Stimulated activated CD4-positive, alpha-beta T cell treated with anti-CD3 and anti-CD28 coated beads, Interleukin-15, amount 100 ng/mL, for 1 hour (primary cell): ENCODE results near the gene DOP1B.
"Not testable (repeated sequence)": the region's sequence is repeated elsewhere in the genome, so short reads cannot be mapped to it uniquely, and the experiment has no call there.

Source experiments
- DNase-seq, 2 donors: peaks; one replicate each; pipeline ENCODE4 v3.0.0-alpha.2; 2020; ENCODE audit warnings: low read depth in 1 of 2, low spot score in 1 of 2

The DOP1B gene, protein sequence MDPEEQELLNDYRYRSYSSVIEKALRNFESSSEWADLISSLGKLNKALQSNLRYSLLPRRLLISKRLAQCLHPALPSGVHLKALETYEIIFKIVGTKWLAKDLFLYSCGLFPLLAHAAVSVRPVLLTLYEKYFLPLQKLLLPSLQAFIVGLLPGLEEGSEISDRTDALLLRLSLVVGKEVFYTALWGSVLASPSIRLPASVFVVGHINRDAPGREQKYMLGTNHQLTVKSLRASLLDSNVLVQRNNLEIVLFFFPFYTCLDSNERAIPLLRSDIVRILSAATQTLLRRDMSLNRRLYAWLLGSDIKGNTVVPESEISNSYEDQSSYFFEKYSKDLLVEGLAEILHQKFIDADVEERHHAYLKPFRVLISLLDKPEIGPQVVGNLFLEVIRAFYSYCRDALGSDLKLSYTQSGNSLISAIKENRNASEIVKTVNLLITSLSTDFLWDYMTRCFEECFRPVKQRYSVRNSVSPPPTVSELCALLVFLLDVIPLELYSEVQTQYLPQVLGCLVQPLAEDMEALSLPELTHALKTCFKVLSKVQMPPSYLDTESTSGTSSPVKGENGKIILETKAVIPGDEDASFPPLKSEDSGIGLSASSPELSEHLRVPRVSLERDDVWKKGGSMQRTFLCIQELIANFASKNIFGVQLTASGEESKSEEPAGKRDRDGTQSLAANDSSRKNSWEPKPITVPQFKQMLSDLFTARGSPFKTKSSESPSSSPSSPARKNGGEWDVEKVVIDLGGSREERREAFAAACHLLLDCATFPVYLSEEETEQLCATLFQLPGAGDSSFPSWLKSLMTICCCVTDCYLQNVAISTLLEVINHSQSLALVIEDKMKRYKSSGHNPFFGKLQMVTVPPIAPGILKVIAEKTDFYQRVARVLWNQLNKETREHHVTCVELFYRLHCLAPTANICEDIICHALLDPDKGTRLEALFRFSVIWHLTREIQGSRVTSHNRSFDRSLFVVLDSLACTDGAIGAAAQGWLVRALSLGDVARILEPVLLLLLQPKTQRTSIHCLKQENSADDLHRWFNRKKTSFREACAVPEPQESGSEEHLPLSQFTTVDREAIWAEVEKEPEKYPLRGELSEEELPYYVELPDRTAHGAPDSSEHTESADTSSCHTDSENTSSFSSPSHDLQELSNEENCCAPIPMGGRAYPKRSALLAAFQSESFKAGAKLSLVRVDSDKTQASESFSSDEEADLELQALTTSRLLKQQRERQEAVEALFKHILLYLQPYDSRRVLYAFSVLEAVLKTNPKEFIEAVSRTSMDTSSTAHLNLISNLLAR (N-terminal part only)

DNA sequence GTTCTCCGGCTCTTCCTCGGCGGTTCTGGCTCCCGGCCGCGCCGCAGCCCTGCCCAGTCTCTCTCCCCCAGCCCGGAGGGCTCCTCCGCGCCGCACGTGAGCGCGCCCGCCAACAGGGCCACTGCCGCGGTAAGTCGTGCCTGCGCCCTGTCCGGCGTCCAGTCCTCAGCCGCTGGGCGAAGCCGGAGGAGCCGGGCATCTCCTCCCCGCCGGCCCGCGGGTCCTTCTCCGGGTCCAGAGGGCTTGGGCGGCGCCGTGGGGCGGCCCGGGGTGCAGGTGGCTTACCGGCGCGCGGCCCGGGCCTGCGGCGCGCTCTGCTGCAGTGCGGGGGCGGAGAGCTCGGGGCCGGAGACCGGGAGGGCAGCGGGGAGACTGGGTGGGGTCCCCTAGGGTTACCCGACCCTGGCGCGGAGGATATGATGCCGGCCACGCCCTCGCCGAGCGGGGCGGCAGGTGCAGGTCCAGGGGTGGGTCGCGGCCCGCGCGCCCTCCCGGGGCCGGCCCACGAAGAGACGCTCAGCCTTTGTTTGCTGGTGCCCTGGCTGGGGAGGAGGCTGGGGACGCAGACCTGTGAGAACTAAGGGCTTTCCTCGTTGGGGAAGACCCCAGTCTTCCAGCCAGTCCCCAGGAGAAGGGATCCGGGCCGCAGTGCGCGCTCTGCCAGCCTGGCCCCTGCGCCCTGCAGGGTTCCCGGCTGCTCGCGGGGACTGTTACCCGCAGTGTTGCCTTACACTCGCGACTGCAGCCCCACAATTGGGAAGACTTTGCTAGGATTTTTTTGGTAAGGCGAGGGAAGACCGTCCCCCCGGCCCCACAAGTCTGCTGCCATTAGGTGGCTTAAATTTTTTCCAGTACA is at the start of gene DOP1B:
Gene DOP1B (plus strand): TSS at position 10 of the 856 bp plus-strand sequence. CDS start 7,910 bp downstream, outside the sequence.
- DNase-seq, result peak in 1 of 2 donors; percentile 18

DNA sequence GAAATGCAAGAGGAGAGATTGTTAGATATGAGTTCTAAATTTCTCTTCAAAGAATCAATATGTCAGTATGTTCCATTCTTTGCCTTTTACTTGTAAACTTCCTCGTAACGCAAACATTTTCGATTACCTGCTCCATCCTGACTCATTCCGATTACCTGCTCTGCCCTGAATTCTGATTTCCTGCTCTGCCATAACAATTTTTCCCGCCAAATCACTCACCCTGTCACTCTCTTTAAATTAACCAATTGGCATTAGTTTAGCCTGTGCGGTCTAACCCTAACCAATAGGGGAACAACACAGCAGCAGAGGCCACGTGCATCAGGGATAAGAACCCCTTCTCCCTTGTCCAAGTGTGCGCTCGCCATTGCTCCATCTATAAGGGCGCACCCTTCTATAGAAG is 46.8 kb upstream of the DOP1B start:
- DNase-seq, result no peak

DNA sequence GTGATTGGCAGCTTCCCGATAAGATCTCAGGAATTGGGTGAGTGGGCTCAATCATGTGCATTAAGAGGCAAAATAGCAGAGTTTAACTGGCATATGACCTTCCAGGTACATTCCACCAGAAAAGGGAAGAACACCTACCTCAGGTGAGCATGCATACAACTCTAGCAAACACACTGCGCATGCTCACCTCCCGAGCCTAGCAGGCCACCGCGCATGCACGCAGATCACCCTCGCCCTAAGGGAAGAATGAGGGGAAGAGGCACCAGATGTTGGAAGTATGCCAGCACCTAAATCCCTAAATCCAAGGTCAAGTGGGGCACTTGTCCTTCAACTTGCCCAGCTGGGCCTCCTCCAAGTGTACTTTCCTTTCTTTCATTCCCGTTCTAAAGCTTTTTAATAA is 45.4 kb upstream of the DOP1B start:
- DNase-seq, result no peak

DNA sequence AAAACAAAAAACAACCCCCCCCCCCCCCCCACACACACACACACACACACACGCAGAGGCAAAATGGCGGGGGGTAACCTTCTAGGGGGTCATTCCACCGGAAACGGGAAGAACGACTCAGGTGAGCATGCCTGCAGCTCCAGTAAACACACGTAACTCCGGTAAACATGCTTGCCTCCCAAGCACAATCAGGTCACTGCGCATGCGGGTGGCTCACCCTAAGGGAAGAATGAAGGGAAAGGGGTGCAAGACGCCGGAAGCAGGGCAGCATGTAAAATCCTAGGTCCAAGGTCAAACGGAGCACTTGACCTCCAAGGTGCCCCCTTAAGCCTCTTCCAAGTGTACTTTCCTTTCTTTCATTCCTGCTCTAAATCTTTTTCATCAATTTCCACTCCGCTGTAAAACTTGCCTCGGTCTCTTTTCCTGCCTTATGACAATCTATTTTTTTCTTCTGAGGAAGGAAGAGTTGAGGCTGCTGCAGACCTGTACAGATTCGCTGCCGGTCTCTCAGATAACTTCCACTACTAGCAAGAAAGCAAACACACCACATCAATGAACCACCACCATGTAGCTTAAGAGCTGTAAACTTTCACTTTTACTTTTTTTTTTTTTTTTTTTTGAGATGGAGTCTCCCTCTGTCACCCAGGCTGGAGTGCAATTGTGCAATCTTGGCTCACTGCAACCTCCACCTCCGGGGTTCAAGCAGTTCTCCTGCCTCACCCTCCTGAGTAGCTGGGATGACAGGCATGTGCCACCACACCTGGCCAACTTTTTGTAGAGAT is 42.8 kb upstream of the DOP1B start:
- peak in 1 of 2 donors; percentile 22 for DNase-seq

DNA sequence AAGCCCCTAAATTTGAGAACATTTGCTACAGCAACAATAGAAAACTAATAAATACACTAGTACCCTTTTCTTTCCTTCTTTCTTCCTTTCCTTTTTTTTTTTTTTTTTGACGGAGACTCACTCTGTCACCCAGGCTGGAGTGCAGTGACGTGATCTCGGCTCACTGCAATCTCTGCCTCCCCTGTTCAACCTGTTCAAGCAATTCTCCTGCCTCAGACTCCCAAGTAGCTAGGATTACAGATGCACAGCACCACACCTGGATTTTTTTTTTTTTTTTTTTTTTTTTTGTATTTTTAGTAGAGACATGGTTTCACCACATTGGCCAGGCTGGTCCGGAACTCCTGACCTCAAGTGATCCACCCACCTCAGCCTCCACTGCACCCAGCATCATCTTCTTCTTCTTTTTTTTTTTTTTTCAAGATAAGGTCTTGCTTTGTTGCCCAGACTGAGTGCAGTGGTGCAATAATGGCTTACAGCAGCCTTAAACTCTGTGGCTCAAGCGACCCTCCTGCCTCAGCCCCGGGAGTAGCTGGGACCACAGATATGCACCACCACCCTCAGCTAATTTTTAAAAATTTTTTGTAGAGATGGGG is 41.4 kb upstream of the DOP1B start:
- no peak for DNase-seq

DNA sequence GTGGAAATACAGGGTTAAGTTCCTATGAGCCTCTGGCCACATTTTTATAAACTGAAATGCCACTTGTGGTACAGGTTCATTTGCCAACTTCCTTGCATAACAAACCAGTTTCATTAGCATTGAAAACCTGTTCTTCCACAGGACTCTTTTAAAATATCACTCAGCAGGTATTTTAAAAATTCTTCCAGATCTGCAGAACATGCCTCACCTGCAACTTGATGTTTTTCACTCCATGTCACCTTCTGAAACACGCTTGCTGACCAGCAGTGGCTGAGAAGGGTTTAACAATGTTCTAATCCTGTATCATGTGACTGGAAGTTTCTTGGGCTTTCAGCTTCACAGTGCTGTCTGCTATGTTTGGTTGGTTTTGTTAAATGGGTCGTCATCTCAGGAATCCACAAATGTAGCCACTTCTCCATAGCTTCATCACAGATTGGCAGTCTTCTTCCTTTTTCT is 39.3 kb upstream of the DOP1B start:
- no peak for DNase-seq

DNA sequence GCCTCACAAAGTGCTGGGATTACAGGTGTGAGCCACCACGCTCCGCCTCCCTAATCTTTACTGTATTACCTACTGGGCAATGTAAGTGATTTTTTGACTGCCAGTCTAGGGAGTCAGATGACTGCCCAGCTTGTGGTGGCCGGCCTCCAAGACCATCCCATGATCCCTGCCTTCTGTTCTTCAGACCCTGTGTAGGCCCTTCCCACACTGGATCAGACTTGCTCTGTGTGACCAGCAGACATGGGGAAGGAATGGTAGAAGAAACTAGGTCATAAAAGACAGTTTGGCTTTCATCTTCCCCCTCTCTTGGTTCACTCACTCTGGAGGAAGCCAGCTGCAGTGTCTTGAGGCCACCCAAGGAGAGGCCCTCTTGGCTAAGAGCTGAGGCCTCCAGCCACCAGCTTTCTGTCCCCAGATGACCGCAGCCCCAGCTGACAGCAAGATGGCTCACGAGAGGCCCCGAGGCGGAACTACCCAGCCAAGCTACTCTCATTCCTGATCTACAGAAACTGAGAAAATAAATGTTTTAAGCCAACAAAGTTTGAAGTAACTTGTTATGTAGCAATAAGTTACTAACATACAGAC is 36.2 kb upstream of the DOP1B start:
- no peak for DNase-seq

DNA sequence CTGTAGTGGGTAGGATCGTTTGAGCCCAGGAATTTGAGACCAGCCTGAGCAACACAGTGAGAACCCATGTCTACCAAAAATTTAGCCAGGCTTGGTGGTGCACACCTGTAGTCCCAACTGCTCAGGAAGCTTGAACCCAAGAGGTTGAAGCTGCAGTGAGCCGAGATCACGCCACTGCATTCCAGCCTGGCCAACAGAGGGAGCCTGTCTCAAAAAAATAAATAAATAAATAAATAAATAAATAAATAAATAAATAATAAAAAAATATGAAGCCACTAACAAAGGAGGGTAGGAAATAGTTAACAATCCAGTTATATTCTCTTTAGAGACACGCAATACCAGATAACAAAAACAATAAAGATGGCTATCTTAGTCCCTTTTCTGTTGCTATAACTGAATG is 33.6 kb upstream of the DOP1B start:
- DNase-seq, result no peak

DNA sequence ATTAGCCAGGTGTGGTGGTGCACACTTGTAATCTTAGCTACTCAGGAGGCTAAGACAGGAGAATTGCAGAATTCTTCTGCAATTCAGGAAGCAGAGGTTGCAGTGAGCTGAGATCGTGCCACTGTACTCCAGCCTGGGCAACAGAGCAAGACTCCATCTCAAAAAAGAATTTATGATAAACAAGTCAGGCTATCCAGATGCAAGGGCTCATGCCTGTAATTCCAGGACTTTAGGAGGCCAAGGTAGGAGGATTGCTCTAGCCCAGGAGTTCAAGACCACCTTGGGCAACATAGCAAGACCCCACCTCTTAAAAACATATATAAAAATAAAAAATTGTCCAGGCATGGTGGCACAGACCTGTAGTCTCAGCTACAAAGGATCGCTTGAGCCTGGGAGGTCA is 32.2 kb upstream of the DOP1B start:
- DNase-seq, result no peak

DNA sequence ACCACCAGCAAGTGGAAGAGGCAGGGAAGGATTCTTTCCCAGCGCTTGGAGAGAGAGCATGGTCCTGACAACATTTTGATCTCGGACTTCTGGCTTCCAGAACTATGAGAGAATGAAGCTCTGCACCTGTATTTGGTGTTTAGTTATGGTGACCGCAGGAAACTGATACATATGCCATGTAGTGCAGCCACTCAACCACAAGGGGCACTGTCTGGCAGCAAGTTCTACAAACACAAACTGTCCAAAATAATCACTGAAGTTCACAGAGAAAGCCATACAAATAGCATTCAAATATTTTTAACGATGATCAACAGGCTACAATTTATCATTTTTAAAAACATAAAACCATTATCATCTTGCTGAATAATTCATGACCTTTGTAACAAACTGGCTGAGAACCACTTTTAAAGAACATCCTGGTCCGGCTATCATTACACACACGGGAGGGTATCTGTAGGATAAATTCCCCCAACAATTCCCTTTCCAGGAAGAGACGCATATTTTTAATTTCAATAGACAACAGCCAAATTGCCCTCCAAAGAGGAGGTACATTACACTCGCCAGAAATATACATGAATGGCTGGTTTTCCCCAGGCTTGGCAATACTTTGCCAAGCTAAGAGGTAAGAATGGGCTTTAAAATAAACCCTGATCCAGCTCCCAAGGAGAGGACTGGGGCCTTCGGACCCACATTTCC is 31.0 kb upstream of the DOP1B start:
- peak; percentile 19 to 30 for DNase-seq

DNA sequence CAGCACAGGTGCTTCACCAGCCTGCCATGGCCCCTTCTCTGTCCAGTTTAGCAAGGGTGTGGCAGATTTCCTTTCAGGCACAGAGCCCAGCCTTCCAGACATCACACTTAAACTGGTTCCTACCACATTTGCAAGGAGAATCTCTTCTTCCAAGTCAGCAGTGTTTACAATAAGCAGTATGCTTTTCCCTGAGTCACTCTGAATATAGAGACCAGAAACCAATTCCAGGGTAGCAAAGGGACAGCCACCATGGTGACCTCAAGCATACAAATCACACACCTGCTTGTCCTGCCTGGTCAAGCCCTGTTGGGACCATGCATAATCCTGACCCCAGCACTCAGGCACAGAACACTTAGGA is 30.4 kb upstream of the DOP1B start:
- DNase-seq, result no peak

DNA sequence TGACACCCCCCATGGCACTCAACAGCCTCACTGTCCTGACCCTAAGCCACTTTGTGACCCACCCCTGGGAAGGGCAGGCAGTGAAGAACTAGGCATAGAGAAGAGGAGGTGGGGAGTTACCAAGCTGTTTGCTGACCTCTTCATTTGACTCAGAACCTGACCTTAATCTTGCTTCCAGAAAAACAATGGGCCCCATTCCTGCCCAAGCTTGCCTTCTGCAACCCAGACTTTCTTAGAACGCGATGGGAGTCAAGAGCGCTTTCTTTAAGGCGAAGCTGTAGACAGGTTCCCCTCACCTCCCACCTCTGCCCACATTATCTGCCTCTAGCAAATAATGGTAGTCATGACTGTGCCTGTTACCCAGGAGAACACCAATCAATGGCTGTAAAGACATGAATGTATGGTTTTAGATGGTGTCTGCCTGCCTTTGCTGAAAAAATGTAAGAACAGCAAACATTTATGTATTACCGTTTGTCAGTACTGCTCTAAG is 30.0 kb upstream of the DOP1B start:
- DNase-seq, result no peak

DNA sequence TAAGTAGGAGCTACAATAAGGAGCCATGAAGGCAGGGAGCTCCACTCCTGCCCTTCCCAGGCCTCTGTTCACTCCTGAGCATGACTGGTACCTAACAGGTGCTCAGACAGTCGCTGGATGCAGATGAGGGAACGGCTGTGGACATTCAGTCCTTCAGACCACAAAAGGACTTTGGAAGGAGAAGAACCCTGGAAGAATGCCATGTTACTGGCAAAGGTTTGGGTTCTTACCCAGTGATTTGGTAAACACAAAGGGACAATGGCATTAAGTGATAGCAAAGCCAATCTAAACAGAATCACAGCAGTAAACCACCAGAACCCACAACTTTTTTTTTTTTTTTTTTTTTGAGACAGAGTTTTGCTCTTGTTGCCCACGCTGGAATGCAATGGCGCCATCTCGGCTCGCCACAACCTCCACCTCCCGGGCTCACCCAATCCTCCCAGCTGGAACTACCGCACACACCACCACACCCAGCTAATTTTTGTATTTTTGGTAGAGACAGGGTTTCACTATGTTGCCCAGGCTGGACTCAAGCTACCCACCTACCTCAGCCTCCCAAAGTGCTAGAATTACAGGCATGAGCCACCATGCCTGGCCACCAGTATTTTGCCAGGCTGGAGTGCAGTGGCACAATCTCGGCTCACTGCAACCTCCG is 29.2 kb upstream of the DOP1B start:
- no peak for DNase-seq

DNA sequence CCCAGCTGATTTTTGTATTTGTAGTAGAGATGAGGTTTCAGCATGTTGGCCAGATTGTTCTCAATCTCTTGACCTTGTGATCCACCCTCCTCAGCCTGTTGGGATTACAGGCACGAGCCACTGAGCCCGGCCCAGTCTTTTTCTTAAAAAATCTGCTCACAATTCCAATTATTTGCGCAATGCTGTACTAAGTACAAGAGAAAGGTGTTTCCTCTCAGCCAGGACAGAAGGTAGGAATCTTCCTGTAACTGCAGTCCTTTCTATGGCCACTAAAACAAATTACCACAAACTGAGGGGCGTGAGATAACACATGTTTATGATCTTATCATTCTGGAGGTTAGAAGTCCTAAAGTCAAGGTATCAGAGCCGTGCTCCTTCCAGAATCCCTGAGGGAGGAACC is 28.6 kb upstream of the DOP1B start:
- DNase-seq, result no peak

DNA sequence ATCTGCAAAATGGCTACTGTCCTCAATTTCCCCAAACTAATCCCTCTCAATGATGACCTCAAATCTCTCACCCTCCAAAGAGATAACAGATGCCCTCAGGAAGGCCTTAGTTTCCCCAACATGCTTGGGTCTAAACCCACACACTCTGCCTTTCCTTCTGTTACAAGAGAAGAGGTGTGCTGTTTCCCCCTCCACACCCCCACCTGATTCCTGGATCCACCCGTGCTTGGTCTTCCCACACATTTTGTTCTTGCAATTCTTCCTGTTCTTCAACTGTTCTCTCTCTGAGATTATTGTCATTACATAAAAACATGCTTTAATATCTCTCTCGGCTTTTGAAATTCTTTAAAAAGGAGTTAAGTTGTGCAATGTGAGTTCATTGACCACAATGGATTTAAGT is 27.4 kb upstream of the DOP1B start:
- no peak for DNase-seq

DNA sequence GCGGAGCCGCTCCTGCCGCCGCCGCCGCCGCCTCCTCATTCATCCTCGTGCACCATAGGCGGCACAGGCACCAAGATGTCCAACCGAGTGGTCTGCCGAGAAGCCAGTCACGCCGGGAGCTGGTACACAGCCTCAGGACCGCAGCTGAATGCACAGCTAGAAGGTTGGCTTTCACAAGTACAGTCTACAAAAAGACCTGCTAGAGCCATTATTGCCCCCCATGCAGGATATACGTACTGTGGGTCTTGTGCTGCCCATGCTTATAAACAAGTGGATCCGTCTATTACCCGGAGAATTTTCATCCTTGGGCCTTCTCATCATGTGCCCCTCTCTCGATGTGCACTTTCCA is 26.2 kb upstream of the DOP1B start:
- DNase-seq, result not testable (repeated sequence)

DNA sequence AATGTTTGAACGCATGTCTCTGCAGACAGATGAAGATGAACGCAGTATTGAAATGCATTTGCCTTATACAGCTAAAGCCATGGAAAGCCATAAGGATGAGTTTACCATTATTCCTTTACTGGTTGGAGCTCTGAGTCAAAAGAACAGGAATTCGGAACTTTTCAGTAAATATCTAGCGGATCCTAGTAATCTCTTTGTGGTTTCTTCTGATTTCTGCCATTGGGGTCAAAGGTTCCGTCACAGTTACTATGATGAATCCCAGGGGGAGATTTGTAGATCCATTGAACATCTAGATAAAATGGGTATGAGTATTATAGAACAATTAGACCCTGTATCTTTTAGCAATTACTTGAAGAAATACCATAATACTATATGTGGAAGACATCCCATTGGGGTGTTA is 25.8 kb upstream of the DOP1B start:
- DNase-seq, result not testable (repeated sequence)

DNA sequence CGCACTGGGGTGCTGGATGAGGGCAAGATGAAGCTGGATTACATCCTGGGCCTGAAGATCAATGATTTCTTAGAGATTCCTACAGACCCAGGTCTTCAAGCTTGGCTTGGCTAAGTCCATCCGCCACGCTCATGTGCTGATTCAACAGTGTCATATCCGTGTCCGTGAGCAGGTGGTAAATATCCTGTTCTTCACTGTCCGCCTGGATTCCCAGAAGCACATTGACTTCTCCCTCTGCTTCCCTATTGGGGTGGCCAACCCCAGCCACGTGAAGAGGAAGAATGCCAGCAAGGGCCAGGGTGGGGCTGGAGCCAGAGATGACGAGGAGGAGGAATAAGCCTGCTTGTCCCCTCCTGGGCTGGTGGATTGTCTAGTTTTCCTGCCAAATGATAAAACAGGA is 23.9 kb upstream of the DOP1B start:
- DNase-seq, result no peak
